ENCODE results near the gene PFKFB4. TPM values are rescaled to one million over a fixed set of nuclear protein-coding genes. Genes with fewer than 3 reads are reported as not detected.

PFKFB4 gene
- total and polyA plus RNA-seq, 2 of the 8 experiments (the other 6 are each of a cell fraction or from before 2014, with no cell fraction given): 10.7 to 20.1 TPM

- TF ChIP-seq CHD7 (IDR thresholded peaks at IDR 0.05; ENCODE audit: insufficient replicate concordance, low read length) (no peak), RXRA (IDR thresholded peaks at IDR 0.05; ENCODE audit: insufficient read depth, low read depth, low read length) (no peak), CTBP2 (IDR thresholded peaks at IDR 0.05; ENCODE audit: borderline replicate concordance, insufficient read depth, insufficient read length, low read length) (no peak), NANOG (IDR thresholded peaks at IDR 0.05; ENCODE audit: insufficient read depth, low read depth, low read length, poor library complexity, severe bottlenecking) (no peak), SIN3A (conservative IDR thresholded peaks at IDR 0.05 in 1 of 2, IDR thresholded peaks at IDR 0.05 in 1 of 2; ENCODE audit: low read depth in 1 of 2, low read length in 2 of 2) (peak; percentile 50 to 64; a peak in 1 of 4 replicates), EP300 (IDR thresholded peaks at IDR 0.05; ENCODE audit: borderline replicate concordance in 1 of 2, low read depth in 2 of 2, low read length in 2 of 2) (no peak), SRF (IDR thresholded peaks at IDR 0.05; ENCODE audit: low read depth, low read length) (no peak), POU5F1 (IDR thresholded peaks at IDR 0.05; ENCODE audit: low read depth, low read length) (no peak)
These were observed at the start of gene PFKFB4 (continued) for GRCh38 chr3:48556796-48557626.

Measured in H1 (cell line).